Lower lobe of right lung (tissue), 2 donors: Measurements from ENCODE around the gene KCNAB2. TPM values are rescaled to one million over a fixed set of nuclear protein-coding genes. Genes with fewer than 3 reads are reported as not detected.
A peak's percentile ranks its signal among the peaks of the same experiment; 100 is the strongest.

Experiments
- ATAC-seq, 2 donors: fragments of 200-7000 bp; cut with Tn5 transposase; one replicate each; pipeline ENCODE4 v1.9.1; 2020 to 2022; ENCODE audit warnings: mild to moderate bottlenecking in 2 of 2, moderate library complexity in 2 of 2
- DNase-seq: peaks from one replicate; pipeline ENCODE4 v3.0.0-alpha.2; 2020
- H3K27ac ChIP-seq: fragments of 200-600 bp; one replicate; pipeline ENCODE4 v1.8.0; 2022
- H3K27me3 ChIP-seq: fragments of 200-600 bp; one replicate; pipeline ENCODE4 v1.8.0; 2022; ENCODE audit warnings: low read depth
- H3K36me3 ChIP-seq: fragments of 200-600 bp; one replicate; pipeline ENCODE4 v1.8.0; 2022; ENCODE audit warnings: mild to moderate bottlenecking
- H3K4me1 ChIP-seq: fragments of 200-600 bp; one replicate; pipeline ENCODE4 v1.8.0; 2022
- H3K4me3 ChIP-seq: fragments of 200-600 bp; one replicate; pipeline ENCODE4 v1.8.0; 2022; ENCODE audit warnings: mild to moderate bottlenecking
- H3K9me3 ChIP-seq: fragments of 200-600 bp; one replicate; pipeline ENCODE4 v1.8.0; 2022
- intact Hi-C: fragments of 100-400 bp; cut with DNase I; formaldehyde crosslinking; loops from one replicate; pipeline ENCODE4 v1.11.0; 2022
- total RNA-seq: library from RNA; stranded (reverse); fragmentation: NEBNext Ultra II Directional; extraction: Animal tissue kit (Norgen Biotek cat#: 25700); gene quantifications from one replicate; pipeline ENCODE4 v1.2.1, GENCODE V29; 2021
- TF ChIP-seq, protein P1 (sequence below): fragments of 200-600 bp; IDR thresholded peaks from one replicate; pipeline ENCODE4 v1.8.0; 2022; ENCODE audit warnings: antibody characterized with exemption, mild to moderate bottlenecking
- donor health status: DM: no; HTN: yes; CAD: no; lungs with severe emphysema.

KCNAB2 gene
- total RNA-seq, 1 donor from 2014 or later: 119 TPM

GRCh38 chr1:6099787-6100765 is 54.4 kb downstream of the KCNAB2 start:
- Histone ChIP-seq H3K27ac (no peak overlapping the region), H3K9me3 (no peaks in the 10 kb centered on the region), H3K27me3 (peaks cover 39% of the 10 kb centered on the region), H3K4me3 (no peak overlapping the region), H3K36me3 (peaks cover 18% of the 10 kb centered on the region), H3K4me1 (no peaks in the 10 kb centered on the region)
- TF ChIP-seq, protein P1, sequence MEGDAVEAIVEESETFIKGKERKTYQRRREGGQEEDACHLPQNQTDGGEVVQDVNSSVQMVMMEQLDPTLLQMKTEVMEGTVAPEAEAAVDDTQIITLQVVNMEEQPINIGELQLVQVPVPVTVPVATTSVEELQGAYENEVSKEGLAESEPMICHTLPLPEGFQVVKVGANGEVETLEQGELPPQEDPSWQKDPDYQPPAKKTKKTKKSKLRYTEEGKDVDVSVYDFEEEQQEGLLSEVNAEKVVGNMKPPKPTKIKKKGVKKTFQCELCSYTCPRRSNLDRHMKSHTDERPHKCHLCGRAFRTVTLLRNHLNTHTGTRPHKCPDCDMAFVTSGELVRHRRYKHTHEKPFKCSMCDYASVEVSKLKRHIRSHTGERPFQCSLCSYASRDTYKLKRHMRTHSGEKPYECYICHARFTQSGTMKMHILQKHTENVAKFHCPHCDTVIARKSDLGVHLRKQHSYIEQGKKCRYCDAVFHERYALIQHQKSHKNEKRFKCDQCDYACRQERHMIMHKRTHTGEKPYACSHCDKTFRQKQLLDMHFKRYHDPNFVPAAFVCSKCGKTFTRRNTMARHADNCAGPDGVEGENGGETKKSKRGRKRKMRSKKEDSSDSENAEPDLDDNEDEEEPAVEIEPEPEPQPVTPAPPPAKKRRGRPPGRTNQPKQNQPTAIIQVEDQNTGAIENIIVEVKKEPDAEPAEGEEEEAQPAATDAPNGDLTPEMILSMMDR: no peak
- intact Hi-C loops: no loop called here
- ATAC-seq: peak in 1 of 2 donors; percentile 18
- peak; percentile 47 for DNase-seq

DNA sequence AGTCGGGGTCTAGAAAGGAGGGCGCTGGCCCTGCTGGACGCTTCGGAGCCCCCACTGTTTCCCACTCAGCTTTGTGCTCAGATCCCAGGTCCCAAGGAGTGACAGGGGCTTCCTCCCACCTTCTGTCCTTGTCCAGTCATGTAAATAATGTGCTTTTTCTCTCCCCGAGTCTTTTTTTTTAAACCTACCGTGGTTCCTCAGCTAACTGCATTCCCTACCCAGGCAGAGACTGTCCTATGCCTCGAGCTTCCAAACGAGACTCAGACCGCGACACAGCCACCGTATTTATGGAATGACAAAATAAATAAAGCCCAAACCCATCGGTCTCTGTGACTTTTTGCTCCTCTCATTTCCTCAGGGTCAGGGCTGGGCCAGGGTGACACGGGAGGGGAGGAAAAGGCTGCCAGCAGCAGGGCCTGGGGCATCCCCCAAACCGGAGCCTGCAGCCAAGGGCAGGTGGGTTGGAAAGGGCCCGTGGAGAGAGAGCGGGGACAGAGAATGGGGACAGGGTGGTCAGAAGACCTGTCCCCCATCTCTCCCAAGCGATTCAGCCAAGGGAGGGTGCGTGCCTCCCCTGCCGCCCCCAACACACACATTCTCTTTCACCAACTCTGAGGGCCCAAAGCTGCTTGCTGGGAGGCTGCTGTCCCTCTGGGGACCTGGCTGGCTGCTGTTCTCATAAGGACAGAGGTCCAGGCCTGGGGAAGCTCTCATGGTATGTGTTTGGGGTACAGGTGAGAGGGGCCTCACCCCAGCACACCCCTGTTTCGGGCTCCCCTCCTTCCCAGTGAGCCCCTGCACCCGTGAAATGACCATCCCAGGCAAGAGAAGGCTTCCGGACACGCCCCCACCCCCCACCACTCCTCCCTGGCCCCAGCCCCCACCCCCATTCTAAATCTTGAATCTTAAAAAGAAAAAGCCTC is 55.4 kb downstream of the KCNAB2 start:
- TF ChIP-seq, protein P1: no peak
- Histone ChIP-seq H3K4me3 (no peak overlapping the region), H3K9me3 (no peaks in the 10 kb centered on the region), H3K4me1 (no peaks in the 10 kb centered on the region), H3K27ac (no peak overlapping the region), H3K36me3 (peaks cover 13% of the 10 kb centered on the region), H3K27me3 (peaks cover 47% of the 10 kb centered on the region)
- peak; percentile 29 for DNase-seq
- intact Hi-C loops: no loop called here
- ATAC-seq: no peak

DNA sequence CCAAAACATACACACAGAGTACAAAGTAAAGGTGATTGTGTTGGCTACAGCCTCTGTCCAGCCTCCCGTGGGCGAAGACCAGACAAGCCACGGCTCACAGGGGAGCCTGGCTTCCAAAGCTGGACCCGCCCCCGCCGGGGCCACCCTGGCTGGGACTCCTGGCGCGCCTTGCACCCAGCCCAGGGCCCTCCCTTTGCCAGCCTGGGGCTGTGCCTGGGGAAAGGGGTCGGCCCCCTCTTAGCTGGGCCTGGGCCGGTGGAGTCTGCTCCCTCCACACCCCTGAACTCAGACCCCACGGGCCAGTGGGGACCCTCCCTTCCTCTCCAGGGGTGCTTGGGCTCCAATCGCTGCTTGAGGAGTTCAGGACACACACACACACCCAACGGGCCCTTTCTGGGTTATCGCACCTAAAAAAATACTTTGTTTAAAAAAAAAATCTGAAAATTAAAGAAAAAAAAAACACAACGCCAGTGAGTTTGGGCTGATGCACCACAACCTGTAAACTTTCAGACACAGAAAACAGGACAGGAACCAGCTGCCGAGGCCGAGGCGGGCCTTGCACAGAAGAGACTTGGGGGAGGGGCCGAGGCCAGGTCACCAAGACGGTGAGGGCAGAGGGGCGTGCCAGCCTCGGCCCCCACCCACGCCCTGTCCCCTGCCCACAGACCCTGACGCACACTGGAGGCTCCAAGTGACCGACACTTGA is 56.3 kb downstream of the KCNAB2 start:
- ATAC-seq: no peak

DNA sequence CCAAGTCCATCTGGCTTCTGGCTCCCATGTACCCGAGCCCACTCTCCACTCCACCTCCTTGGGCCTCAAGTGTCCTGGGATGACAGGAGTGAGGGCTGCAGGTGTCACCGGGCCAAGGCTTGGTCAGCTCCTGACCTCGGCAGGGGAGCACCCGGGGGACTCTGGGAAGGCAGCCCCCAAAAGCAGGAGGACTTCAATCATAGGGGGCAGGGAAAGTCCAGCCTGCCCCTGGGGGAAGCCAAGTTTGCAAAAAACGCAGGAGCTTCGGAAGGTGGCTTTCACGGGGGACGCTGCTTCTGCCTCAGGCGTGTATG is 56.8 kb downstream of the KCNAB2 start:
- intact Hi-C loops: no loop called here
- Histone ChIP-seq H3K4me1 (no peaks in the 10 kb centered on the region), H3K9me3 (no peaks in the 10 kb centered on the region), H3K27ac (no peak overlapping the region), H3K27me3 (peaks cover 48% of the 10 kb centered on the region), H3K36me3 (peaks cover 5% of the 10 kb centered on the region), H3K4me3 (no peak overlapping the region)
- ATAC-seq (no peak), DNase-seq (no peak)
- TF ChIP-seq, protein P1: no peak

More for the DNA sequence above, 56.3 kb downstream of the KCNAB2 start:
- Histone ChIP-seq H3K9me3 (no peaks in the 10 kb centered on the region), H3K4me1 (no peaks in the 10 kb centered on the region), H3K27ac (no peak overlapping the region), H3K36me3 (peaks cover 6% of the 10 kb centered on the region), H3K4me3 (no peak overlapping the region), H3K27me3 (peaks cover 48% of the 10 kb centered on the region)
- DNase-seq: peak; percentile 42
- intact Hi-C loops: no loop called here
- TF ChIP-seq, protein P1: no peak
